ENCODE results near the gene FAT2. TPM values are rescaled to one million over a fixed set of nuclear protein-coding genes. Genes with fewer than 3 reads are reported as not detected.

Gene FAT2
- total and polyA plus RNA-seq, 2 donors (not counting 1 experiment from before 2014, with no cell fraction given): not detected

DNA sequence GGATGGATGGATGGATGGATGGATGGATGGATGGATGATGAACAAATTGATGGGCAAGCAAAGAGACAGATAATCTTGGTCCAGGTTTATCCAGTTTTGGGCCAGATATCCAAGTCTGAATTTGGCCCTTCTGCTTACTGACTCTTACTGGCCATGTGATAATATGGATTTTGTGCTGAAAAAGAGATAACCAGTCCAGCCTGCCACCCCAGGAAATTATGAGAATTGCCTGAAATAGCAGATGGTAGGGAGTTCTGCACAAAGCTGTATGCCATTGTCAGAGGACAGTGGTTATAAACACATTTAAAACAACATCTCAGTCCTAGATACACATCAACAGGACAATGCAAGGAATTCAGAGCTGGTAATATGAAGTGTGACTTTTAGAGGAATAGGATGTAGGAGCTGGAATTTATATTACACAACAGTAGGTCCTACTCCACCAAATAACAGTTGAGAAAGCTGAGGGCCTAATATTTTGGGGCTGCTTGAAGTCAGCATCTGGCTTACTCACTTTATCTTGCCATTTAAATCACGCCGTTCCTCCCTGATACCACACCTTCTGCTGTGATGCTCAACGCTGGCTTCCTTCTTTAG is 9.0 kb upstream of the FAT2 start:
- Histone ChIP-seq H3K4me1 (ENCODE audit: control insufficient read depth in 2 of 2, insufficient read depth in 2 of 2, low read length in 2 of 2) (no peaks in the 10 kb centered on the region), H3K9me3 (ENCODE audit: control extremely low read depth in 1 of 3, control insufficient read depth in 2 of 3, insufficient read depth in 1 of 3, low read length in 2 of 3) (no peaks in the 10 kb centered on the region), H3K4me3 (ENCODE audit: control extremely low read depth in 1 of 5, extremely low read depth in 1 of 5, insufficient read depth in 1 of 5, low read depth in 2 of 5, low read length in 4 of 5) (no peak overlapping the region), H3K36me3 (replicated peaks in 1 of 2; ENCODE audit: control extremely low read depth in 1 of 2, control insufficient read depth in 1 of 2, extremely low read depth in 1 of 2, insufficient read depth in 2 of 2, low read length in 1 of 2) (no peaks in the 10 kb centered on the region), H4K20me1 (ENCODE audit: control insufficient read depth, insufficient read depth, low read length, poor library complexity, severe bottlenecking) (no peaks in the 10 kb centered on the region), H3K4me2 (replicated peaks; ENCODE audit: low read depth, low read length, poor library complexity, severe bottlenecking) (no peak overlapping the region), H3K27me3 (replicated peaks in 1 of 4; ENCODE audit: control extremely low read depth in 1 of 4, control insufficient read depth in 3 of 4, insufficient read depth in 4 of 4, low read length in 3 of 4) (peaks cover 0 to 7% (median 2%) of the 10 kb centered on the region in 4 experiments), H3K27ac (ENCODE audit: low read length in 2 of 2) (no peak overlapping the region), H3K79me2 (ENCODE audit: control insufficient read depth, insufficient read depth, low read length) (no peaks in the 10 kb centered on the region), H3K9ac (ENCODE audit: low read length) (no peak overlapping the region), H2AFZ (ENCODE audit: insufficient read depth, low read depth, low read length, poor library complexity, severe bottlenecking) (no peak overlapping the region)
- no peaks in the 10 kb centered on the region for H3K4me1 Mint-ChIP-seq
- ChIA-PET CTCF (no interaction called here), POLR2A (no interaction called here)
- 95% methylated on average over 3 of the region's 3 CpGs for whole genome bisulfite sequencing (ENCODE audit: insufficient coverage)
- DNase-seq (no peak), ATAC-seq (ENCODE audit: low read depth) (no peak)
- H3K27ac Mint-ChIP-seq: no peak overlapping the region
- no peaks in the 10 kb centered on the region for H3K9me3 Mint-ChIP-seq (ENCODE audit: insufficient read depth)
- no peak overlapping the region for H3K4me3 Mint-ChIP-seq
- intact Hi-C loops (cut with micrococcal nuclease): no loop called here
- H3K27me3 Mint-ChIP-seq: peaks cover 16% of the 10 kb centered on the region
- TF ChIP-seq, protein P1, sequence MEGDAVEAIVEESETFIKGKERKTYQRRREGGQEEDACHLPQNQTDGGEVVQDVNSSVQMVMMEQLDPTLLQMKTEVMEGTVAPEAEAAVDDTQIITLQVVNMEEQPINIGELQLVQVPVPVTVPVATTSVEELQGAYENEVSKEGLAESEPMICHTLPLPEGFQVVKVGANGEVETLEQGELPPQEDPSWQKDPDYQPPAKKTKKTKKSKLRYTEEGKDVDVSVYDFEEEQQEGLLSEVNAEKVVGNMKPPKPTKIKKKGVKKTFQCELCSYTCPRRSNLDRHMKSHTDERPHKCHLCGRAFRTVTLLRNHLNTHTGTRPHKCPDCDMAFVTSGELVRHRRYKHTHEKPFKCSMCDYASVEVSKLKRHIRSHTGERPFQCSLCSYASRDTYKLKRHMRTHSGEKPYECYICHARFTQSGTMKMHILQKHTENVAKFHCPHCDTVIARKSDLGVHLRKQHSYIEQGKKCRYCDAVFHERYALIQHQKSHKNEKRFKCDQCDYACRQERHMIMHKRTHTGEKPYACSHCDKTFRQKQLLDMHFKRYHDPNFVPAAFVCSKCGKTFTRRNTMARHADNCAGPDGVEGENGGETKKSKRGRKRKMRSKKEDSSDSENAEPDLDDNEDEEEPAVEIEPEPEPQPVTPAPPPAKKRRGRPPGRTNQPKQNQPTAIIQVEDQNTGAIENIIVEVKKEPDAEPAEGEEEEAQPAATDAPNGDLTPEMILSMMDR (IDR thresholded peaks at IDR 0.05): no peak
- no peak for TF ChIP-seq EZH2 (IDR thresholded peaks at IDR 0.05; ENCODE audit: borderline replicate concordance, insufficient read depth, low read depth, low read length, poor library complexity, severe bottlenecking)

DNA sequence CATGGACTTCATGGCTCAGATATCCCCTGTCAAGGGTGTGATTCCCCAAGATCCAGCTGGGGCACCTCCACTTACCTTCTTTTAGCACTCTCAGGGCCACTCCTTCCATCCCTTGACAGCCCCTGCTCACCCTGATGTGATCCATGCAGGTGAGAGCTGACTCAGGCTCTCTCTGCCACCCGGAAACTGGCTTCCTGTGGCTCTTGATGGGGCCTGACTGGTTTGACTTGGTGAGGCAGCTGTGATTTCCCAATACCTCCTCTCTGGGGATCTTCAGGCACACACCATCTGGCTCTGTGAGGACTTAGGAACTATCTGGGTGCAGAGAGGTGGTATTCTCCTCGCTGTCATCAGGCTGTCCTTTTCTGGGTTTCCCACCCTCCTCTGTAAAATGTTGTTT is 7.9 kb upstream of the FAT2 start:
- no peak for DNase-seq
- no peak overlapping the region for H3K4me2 ChIP-seq (replicated peaks; ENCODE audit: low read depth, low read length, poor library complexity, severe bottlenecking)
- ChIA-PET POLR2A (no interaction called here), CTCF (no interaction called here)
- intact Hi-C loops (cut with micrococcal nuclease): no loop called here
- H3K4me3 Mint-ChIP-seq: no peak overlapping the region
- H3K79me2 ChIP-seq (ENCODE audit: control insufficient read depth, insufficient read depth, low read length): no peaks in the 10 kb centered on the region
- H3K9me3 Mint-ChIP-seq (ENCODE audit: insufficient read depth): no peaks in the 10 kb centered on the region
- H3K4me3 ChIP-seq (ENCODE audit: control extremely low read depth in 1 of 5, extremely low read depth in 1 of 5, insufficient read depth in 1 of 5, low read depth in 2 of 5, low read length in 4 of 5): no peak overlapping the region
- H3K27me3 ChIP-seq (replicated peaks in 1 of 4; ENCODE audit: control extremely low read depth in 1 of 4, control insufficient read depth in 3 of 4, insufficient read depth in 4 of 4, low read length in 3 of 4): peaks cover 0 to 7% (median 2%) of the 10 kb centered on the region in 4 experiments
- TF ChIP-seq, protein P1 (IDR thresholded peaks at IDR 0.05): no peak
- no peak for TF ChIP-seq EZH2 (IDR thresholded peaks at IDR 0.05; ENCODE audit: borderline replicate concordance, insufficient read depth, low read depth, low read length, poor library complexity, severe bottlenecking)
- no peaks in the 10 kb centered on the region for H3K36me3 ChIP-seq (replicated peaks in 1 of 2; ENCODE audit: control extremely low read depth in 1 of 2, control insufficient read depth in 1 of 2, extremely low read depth in 1 of 2, insufficient read depth in 2 of 2, low read length in 1 of 2)
- peaks cover 19% of the 10 kb centered on the region for H3K27me3 Mint-ChIP-seq
- H4K20me1 ChIP-seq (ENCODE audit: control insufficient read depth, insufficient read depth, low read length, poor library complexity, severe bottlenecking): no peaks in the 10 kb centered on the region
- H3K4me1 ChIP-seq (ENCODE audit: control insufficient read depth in 2 of 2, insufficient read depth in 2 of 2, low read length in 2 of 2): no peaks in the 10 kb centered on the region
- no peak for ATAC-seq (ENCODE audit: low read depth)
- no peaks in the 10 kb centered on the region for H3K9me3 ChIP-seq (ENCODE audit: control extremely low read depth in 1 of 3, control insufficient read depth in 2 of 3, insufficient read depth in 1 of 3, low read length in 2 of 3)
- H3K9ac ChIP-seq (ENCODE audit: low read length): no peak overlapping the region
- no peaks in the 10 kb centered on the region for H3K4me1 Mint-ChIP-seq
- no peak overlapping the region for H3K27ac Mint-ChIP-seq
- H3K27ac ChIP-seq (ENCODE audit: low read length in 2 of 2): no peak overlapping the region
- H2AFZ ChIP-seq (ENCODE audit: insufficient read depth, low read depth, low read length, poor library complexity, severe bottlenecking): no peak overlapping the region
- 0% methylated on average over 1 of the region's 2 CpGs for WGBS (ENCODE audit: insufficient coverage)
